Measurements from ENCODE around the gene ASIC3.

DNA sequence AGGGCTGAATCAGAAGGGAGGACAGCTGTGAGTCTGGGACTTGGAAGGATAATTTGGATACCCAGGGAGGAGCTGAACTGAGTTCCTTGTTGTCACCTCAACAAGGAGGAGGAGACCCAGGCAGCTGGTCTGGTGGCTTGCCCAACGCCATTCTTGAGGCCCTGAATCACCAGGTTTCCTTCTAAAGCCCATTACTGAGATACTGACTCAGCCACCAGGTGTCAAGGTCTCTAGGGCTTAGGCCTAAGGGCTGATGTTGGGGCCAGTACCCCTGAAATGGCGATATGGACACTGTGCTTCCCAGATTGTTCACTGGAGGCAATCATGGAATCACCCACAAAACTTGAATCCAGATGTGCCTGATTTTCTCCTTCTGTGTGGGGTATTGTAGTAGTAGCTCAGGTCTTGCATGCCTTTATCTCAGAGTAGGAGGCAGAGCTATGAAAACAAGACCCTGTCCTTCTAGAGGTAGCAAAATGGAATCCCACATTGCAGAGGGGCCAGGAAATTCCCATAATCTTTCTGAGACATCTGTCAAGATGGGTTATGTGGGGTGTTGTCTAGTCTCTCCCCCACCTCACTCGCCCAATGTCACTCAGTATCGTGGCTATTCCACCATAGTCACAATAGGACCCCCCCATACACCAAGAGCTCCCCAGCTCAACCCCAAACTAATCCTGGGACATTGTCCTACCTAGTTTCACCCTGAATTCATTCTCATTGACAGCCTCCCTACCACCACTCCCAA lies 22.2 kb upstream of the ASIC3 start:
- TF ChIP-seq, protein P1, sequence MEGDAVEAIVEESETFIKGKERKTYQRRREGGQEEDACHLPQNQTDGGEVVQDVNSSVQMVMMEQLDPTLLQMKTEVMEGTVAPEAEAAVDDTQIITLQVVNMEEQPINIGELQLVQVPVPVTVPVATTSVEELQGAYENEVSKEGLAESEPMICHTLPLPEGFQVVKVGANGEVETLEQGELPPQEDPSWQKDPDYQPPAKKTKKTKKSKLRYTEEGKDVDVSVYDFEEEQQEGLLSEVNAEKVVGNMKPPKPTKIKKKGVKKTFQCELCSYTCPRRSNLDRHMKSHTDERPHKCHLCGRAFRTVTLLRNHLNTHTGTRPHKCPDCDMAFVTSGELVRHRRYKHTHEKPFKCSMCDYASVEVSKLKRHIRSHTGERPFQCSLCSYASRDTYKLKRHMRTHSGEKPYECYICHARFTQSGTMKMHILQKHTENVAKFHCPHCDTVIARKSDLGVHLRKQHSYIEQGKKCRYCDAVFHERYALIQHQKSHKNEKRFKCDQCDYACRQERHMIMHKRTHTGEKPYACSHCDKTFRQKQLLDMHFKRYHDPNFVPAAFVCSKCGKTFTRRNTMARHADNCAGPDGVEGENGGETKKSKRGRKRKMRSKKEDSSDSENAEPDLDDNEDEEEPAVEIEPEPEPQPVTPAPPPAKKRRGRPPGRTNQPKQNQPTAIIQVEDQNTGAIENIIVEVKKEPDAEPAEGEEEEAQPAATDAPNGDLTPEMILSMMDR (IDR thresholded peaks at IDR 0.05; ENCODE audit: extremely low read depth in 1 of 2, insufficient read depth in 1 of 2, low read depth in 1 of 2, low read length in 2 of 2), result no peak
- TF ChIP-seq JUN (IDR thresholded peaks at IDR 0.05; ENCODE audit: borderline replicate concordance, insufficient read depth, insufficient read length, low read depth) (no peak), POLR2AphosphoS5 (IDR thresholded peaks at IDR 0.05; ENCODE audit: insufficient read depth, low read depth, low read length) (no peak), EZH2 (IDR thresholded peaks at IDR 0.05; ENCODE audit: borderline replicate concordance, low read depth, low read length, severe bottlenecking) (no peak), GATA2 (IDR thresholded peaks at IDR 0.05; ENCODE audit: insufficient read depth, insufficient read length, low read depth, low read length) (no peak)

Data from endothelial cell of umbilical vein (primary cell).